Effector CD8-positive, alpha-beta T cell (primary cell): Measurements from ENCODE around the gene ZBTB17.
"Not testable (repeated sequence)": the region's sequence is repeated elsewhere in the genome, so short reads cannot be mapped to it uniquely, and the experiment has no call there.

Experiments
- DNase-seq: peaks from one replicate; lab custom pipeline; 2025; lab: John Stamatoyannopoulos, UW

Gene ZBTB17

DNA sequence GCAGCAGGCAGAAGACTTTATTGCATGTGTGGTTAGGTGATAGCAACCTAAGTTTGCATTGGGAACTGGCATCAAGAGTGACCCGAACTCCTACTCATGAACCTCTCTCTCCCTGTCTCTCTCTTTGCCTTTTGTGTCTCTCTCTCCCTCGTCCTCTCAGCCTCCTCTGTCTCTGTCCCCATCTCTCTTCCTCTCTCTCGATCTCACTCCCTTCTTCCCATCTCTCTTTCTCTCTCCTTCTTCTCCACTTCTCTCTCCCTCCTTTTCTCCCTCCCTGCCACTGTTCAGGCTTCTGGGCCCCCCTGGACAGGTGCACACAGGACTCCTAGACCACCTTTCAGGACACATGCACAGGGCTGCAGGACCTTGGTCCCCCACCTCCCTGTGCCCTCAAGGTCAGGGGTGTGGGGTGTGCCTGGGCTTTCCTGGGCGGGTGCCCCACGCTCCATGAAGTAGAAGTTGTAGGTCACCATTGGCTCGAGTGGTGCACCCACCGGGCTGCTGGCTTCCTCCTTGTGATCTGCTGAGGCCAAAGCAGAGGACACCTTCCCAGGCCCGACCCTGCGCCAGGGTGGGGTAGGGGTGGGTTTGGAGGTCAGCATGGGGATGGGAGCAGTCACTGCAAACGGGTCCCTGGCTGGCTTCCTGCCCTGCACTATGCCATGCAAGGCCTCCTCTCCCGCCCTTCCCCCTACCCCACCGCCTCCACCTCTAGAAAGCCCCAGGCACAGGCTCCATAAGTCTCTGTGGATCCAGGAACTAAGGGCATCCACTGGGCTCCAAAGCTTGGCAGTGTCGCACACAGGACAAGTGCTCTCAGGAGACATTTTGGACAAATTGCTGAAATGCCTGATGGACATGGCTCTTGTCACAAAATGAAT, 13.2 kb upstream of the ZBTB17 start:
- no peak for DNase-seq

DNA sequence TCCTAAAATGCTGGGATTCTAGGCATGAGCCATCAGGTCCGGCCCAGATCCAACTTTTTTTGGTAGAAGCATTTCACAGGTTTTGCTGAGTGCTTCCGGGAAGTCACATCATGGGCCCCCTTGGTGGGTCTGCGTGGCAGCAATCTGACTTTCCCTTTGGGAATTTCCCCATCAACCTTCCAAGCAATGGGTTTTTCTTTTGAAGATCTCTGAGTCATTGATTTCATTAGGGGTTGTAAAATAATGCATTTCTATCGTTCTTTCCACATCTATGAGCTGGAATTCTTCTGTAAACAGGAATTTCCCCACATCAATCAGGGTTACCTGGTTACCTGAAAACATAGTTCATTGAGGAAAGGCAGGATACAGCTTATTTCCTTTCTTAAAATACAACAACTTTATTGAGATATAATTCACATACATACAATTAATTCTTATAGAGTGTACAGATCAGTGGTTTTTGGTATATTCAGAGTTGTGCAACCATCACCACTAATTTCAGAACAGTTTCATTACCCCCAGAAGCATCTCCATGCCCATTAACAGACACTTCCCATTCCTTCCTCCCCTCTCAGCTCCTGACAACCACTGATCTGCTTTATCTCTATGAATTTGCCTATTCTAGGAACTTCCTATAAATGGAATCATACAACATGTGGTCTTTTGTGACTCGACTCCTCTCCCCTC, 9.9 kb upstream of the ZBTB17 start:
- DNase-seq = no peak

DNA sequence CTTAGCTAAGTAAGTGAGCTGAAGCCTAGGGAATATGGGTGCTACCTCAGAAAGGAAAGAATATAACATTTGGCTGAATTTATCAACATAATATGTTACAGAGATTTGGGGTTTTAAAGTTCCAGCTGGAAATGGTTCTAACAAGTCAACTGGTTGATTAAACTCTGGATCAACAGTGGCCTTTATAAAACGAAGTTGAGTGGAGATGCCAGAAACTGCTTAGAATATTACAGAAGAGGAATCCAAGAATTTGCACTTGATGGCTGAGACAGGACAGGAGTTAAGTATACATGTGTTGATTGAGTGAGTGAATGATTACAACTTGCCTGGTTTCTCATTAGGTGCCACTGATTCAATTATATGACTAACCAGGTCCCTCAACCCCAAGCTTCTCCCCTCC, 7.4 kb upstream of the ZBTB17 start:
- no peak for DNase-seq

DNA sequence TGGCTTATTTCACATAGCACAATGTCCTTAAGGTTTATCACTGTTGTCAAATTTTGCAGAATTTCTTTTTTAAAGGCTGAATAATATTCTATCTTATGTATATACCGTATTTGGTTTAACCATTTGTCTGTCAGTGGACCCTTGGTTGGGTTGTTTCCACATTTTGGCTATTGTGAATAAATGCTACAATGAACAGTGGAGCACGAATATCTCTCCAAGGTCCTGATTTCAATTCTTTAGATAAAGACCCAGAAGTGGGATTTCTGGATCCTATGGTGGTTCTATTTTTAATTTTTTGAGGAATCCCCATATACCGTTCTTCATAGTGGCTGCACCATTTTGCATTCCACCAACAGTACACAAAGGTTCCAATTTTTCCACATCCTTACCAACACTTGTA, 5.8 kb upstream of the ZBTB17 start:
- DNase-seq = no peak

DNA sequence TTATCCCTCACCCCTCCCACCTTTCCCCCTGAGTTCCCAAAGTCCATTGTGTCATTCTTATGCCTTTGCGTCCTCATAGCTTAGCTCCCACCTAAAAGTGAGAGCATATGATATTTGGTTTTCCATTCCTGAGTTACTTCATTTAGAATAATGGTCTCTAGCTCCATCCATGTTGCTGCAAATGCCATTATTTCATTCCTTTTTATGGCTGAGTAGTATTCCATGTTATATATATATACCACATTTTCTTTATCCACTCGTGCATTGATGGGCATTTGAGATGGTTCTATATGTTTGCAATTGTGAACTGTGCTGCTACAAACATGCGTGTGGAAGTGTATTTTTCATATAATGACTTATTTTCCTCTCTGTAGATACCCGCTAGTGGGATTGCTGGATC, 2.0 kb upstream of the ZBTB17 start:
- not testable (repeated sequence) for DNase-seq

DNA sequence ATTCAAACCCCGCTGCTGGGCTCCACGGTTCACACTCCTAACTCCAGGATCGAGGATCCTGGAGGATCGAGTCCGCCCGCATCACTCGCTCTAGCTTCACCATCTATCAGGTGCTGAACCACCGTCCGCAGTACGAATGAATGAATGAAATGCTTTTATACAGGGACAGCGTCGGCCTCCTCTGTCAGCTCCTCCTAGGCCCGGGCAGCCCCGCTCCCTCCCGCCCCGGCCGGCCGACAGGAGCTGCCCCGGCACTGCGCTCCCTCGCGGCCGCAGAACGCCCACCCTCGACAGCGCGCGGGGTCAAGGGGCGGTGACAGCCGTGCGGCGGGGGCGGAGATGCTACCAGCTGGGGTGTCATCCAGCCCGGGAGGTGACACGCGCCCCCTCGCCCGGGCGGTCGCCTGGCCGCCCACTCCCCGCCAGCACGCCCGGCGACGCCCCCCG, 520 bp downstream of the ZBTB17 start:
- DNase-seq = peak; percentile 60

DNA sequence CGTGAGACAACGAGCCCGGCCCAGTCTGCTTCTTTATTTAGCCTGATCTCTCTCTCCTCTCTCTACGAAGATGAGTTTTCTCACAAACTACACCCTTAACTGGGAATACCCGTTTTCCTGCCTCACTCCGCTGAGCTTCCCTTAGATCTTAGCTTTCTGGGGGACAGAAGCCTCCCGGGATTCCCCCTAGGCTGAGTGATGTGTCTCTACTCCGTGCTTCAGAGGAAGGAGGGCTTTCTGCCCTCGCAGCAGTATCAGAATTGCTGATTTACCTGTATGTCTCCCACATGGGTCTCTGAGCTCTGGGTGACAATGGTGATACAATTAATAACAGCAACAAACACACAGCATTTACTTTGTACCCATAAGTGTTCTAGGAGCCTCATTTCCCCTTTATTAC, 1.0 kb downstream of the ZBTB17 start:
- DNase-seq = no peak

DNA sequence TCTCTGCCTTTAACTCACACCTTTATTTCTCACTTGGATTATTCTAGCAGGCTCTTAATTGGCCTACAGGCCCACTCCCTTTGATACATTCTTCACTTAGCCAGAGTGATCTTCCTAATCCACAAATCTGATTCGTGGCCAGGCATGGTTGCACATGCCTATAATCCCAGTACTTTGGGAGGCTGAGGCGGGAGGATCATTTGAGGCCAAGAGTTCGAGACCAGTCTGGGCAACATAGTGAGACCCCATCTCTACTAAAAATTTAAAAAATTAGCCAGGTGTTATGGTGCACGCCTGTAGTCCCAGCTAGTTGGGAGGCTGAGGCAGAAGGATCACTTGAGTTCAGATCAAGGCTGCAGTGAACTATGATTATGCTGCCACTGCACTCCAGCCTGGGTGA, 2.1 kb downstream of the ZBTB17 start:
- DNase-seq = no peak

DNA sequence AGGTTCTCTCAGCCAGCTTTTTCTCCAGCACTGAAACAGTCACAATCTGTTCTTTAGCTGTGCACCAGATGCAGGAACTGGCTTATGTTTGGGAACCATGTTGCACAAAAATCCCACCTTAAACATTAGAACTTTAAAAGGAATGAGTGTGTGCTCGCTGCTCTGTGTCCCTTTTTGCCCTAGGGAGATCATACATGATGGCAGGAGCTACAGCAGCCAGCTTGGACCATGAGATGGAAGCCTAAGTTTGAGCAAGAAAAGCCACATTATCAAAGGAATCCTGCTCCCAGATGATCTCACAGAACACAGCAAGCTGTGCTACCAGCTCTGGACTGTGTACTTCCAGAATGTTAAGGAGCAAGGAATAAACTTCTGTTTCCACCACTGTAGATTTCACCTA, 3.5 kb downstream of the ZBTB17 start:
- DNase-seq = no peak

DNA sequence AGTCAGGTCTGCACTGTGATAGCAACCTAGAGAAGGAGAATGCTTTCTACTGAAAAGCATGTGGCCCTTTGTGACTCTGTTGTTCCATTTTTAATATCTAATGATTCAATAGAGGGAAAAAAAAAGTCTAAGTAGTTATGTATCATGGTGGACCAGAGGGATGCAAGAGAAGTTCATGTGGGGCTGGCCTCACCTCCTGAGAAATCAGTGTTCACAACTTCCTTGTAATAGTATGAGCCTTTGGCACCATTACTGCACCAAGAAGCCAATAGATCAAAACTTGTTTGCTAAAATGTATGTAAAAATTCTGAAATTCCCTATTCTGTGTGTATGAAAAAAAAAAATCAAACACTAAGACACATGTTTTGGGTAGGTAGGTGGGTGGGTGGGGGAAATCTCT, 5.0 kb downstream of the ZBTB17 start:
- no peak for DNase-seq

DNA sequence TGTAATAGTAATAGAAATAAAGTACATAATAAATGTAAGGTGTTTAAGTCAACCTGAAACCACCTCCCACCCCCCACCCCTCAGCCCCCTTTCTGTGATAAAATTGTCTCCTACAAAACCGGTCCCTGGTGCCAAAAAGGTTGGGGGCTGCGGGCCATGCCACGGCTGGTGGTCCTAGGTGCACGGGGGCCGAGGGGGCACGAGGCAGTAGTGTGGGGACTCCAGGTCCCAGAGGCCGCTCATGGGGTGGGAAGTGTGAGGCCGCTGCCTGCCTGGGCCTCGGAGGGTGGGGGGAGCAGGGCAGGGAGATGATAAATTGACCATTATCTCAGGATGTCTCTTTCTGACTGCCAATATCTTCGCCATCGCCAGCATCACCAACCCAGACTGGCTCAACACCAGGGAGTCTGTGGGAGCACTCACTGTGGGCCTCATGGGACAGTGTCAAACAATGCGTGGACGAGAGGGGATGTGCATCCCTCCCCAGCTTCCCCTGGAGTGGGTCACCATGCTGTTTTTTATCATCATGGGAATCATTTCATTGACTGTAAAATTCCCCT, 6.5 kb downstream of the ZBTB17 start:
- DNase-seq = no peak

DNA sequence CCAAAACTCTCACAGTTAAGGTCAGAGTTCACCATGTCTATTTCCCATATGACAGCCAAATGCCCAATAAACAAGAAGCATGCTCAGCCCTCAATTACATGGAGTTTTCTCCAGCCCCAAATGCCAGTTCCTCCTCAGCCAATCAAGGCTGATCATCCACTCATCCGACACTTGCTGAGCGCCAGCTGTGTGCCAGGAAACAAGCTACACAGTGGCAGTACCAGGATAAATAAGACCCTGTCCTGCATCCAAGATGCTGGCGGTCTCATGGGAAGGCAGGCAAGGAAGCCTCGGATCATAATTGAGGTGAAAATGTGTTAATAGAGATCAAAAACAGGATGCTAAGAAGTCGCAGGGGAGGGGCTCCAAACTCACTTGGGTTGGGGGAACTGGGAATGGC, 7.7 kb downstream of the ZBTB17 start:
- DNase-seq = no peak

DNA sequence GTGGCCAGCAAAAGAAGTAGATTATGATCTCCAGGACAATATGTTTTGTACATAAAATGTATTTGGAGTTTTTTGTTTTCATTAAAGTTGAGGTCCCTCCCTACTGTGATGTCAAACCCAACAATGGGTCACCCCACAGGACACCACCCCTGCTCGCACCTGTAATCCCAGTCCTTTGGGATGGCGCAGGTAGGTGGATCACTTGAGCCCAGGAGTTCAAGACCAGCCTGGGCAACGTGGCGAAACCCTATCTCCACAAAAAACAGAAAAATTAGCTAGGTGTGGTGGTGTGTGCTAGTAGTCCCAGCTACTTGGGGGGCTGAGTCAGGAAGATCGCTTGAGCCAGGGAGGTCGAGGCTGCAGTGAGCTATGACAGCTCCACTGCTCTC, 9.0 kb downstream of the ZBTB17 start:
- no peak for DNase-seq

DNA sequence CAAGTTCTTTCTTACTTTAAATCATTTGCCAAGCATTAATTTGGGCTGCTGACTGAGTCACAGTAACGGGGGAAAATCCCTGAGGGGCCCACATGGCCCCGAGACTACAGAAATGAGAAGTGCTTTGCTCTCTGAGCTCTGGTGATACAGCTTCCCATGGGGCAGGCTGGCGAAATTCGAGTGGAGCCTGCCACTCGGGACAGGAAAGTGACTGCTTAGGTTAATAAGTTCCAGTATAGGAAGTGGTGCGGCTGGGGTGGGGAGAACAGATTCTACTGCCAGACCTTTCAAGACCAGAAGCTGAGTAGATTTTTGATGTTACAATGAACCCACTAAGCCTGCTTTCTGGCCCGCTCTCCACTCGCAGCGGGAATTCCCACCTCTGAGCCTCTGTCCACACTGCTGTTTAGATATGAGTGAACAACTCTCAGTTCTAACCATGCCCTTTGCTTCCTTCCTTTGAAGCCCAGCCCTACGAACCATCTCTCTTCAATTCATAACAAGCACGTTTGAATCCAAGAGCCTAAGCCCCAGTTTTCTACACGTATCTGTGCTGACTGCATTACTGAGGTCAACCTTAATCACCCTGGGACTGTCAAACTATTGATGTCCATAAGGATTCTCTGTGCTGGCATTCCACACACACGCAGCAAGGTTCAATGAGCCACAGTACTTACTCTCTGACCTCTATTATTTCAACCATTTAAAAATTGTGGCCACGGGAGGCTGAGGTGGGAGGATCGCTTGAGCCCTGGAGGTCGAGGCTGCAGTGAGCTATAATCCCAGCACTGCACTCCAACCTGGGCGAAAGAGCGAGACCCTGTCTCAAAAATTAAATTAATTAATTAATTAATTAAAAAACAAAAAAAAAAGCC, 9.6 kb downstream of the ZBTB17 start:
- DNase-seq = no peak

DNA sequence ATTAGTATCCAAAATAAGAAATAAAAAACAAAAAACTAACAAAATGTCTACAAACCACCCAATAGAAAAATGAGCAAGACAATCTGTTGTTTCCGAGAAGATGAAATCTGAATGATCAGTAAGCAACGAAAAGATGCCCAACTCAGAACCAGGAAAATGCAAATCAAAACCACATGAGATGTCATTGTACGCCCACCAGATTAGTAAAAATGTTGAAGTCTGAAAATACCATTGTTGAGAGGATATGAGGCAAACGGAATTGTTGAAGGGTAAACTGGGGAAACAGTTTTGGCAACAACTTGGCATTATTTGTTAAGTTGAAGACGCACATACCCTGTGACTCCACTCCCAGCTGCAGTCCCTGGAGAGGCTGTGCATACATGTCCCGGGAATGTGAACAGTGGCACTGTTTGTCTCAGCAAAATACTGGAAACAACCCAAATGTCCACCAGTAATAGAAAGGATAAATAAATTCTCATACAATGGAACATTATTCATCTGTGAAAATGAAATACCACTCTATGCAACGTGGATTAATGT, 10.6 kb downstream of the ZBTB17 start:
- no peak for DNase-seq

DNA sequence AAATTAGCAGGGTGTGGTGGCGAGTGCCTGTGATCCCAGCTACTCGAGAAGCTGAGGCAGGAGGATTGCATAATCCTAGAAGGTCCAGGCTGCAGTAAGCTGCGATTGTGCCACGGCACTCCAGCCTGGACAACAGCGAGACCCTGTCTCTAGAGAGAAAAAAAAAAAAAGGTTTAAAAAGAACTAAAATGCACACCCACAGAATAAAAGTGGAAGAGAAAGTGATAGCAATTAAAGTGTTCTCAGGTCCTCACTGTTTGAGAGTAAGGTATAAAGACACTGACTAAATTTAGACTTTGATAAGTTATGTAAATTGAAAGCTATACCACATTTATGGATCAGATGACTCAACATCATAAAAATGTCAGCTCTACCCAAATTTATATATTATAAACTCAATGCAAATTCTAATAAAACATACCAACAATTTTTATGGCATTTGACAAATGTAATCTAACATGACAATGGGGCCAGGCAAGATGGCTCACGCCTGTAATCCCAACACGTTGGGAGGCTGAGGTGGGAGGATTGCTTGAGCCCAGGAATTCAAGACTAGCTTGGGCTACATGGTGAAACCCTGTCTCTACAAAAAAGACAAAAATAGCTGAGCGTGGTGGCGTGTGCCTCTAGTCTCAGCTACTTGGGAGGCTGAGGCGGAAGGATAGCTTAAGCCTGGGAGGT, 11.8 kb downstream of the ZBTB17 start:
- DNase-seq = no peak

DNA sequence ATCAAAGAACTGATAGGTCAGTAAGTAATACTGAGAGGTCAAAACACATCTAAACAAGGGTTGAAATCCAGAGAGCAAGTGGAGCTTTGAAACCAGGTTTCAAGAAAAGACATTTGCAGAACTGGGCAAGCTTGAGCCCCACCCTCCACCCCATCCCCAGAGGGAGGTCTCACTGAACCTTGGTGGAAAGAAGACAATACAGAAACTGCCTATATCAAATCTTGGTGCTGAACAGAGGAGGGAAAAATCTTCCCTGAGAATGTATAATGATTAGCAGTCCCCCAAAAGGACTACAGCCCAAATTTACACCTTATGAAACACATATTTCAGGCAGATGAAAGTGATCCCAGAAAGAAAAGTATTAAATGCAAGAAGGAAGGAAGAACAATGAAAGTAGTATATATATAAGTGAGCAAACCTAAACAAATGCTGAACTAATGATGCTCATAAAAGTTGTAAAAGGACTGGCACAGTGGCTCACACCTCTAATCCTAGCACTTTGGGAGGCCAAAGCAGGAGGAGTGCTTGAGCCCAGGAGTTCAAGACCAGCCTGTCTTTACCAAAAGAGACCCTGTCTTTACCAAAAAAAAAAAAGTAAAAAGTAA, 12.4 kb downstream of the ZBTB17 start:
- no peak for DNase-seq

DNA sequence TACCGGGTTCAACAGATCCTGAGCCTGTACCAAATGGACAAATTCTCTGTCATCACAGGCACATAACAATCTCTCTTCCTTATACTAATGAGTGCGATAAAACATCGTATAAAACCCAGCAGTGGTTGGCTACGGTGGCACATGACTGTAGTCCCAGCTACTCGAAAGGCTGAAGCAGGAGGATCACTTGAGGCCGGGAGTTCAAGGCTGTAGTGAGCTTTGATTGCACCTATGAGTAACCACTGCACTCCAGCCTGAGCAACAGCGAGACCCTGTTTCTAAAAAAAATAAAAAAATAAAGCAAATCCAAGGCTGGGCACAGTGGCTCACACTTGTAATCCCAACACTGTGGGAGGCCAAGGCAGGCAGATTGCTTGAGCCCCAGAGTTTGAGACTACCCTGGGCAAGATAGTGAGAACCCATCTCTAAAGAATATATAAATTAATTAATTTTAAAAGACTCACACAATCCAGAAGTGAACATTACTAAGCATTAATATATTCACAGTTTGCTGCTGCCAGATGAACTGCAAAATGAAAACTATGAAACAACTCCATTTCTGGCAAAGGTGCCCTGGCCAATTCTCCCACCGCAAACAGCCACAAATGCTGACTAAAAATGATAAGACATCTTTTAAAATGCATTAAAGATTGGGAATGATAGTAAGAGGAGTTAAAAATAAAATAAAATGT, 13.1 kb downstream of the ZBTB17 start:
- no peak for DNase-seq

DNA sequence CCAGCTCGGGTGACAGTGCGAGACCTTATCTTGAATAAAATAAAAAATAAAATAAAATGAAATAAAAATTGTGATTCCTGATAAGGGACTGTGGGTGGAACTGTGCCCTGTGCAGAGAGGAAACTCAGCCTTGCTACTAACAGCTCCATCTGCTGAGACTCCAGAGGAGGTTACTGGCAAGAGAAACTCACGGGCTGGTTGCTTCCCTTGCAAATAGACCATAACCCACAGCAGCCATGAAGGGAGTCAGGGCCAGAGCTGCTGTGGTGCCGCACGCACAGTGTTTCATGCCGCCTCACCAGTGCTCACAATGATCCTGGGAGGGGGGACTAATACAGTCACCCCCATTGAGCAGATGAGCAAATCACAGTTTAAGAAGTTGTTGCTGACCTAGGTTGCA, 13.7 kb downstream of the ZBTB17 start:
- no peak for DNase-seq

DNA sequence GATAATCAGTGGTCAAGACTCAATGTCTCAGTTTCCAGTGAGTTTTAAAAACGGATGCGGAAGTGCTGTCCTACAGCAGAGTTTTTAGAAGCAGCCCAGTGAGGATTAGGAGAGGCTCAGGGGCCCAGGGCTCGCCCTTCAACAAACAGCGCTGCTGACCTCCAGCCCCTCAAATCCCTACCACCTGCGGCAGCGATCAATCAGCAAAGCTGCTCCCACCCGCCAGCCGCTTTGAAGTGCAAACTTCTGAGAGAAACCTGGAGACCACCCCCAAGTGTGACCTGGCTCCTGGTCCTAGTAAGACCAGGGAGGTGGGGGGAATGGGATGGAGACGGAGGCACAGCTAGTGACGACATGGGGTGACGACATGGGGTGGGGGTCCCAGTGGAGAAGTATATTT, 14.4 kb downstream of the ZBTB17 start:
- no peak for DNase-seq
